SIG-M5 treated with dmso at 0.1 percent for 504 hours (cell line): ENCODE measurements around the gene PRM1.
"Not testable (repeated sequence)": the region's sequence is repeated elsewhere in the genome, so short reads cannot be mapped to it uniquely, and the experiment has no call there.

Source experiments
- DNase-seq: peaks from one replicate; lab custom pipeline; 2025; ENCODE audit not compliant: unreplicated experiment; lab: John Stamatoyannopoulos, UW

Gene PRM1

GRCh38 chr16:11314309-11314894 is 33.3 kb upstream of the PRM1 start:
- DNase-seq, result no peak

GRCh38 chr16:11313493-11314308 is 32.6 kb upstream of the PRM1 start:
- no peak for DNase-seq

- no peak for DNase-seq
Observed at GRCh38 chr16:11312718-11313492, 31.8 kb upstream of the PRM1 start.

GRCh38 chr16:11310997-11311561 is 29.9 kb upstream of the PRM1 start:
- peak; percentile 89 for DNase-seq

- no peak for DNase-seq
Observed at GRCh38 chr16:11310634-11310977, 29.5 kb upstream of the PRM1 start.

GRCh38 chr16:11309895-11310633 is 28.9 kb upstream of the PRM1 start:
- DNase-seq, result no peak

- no peak for DNase-seq
Observed at GRCh38 chr16:11308493-11309283, 27.6 kb upstream of the PRM1 start.

GRCh38 chr16:11307639-11308492 is 26.7 kb upstream of the PRM1 start:
- no peak for DNase-seq

- peak; percentile 96 for DNase-seq
Observed at GRCh38 chr16:11306997-11307638, 26.0 kb upstream of the PRM1 start.

- DNase-seq, result no peak
Observed at GRCh38 chr16:11306381-11306780, 25.3 kb upstream of the PRM1 start.

- DNase-seq, result peak; percentile 39
Observed at GRCh38 chr16:11303405-11304138, 22.4 kb upstream of the PRM1 start.

GRCh38 chr16:11302977-11303376 is 21.8 kb upstream of the PRM1 start:
- no peak for DNase-seq

GRCh38 chr16:11301645-11302501 is 20.7 kb upstream of the PRM1 start:
- DNase-seq, result no peak

GRCh38 chr16:11300560-11300892 is 19.4 kb upstream of the PRM1 start:
- DNase-seq, result no peak

GRCh38 chr16:11299865-11300559 is 18.9 kb upstream of the PRM1 start:
- DNase-seq, result no peak

- not testable (repeated sequence) for DNase-seq
Observed at GRCh38 chr16:11298950-11299547, 17.9 kb upstream of the PRM1 start.
